Activated CD4-positive, alpha-beta T cell treated with anti-CD3 and anti-CD28 coated beads, Interleukin-2, Interleukin-4, amounts not matched to agents 100 ng/mL and 50 ng/mL, durations not matched to agents 16 hours and 8 hours (primary cell): ENCODE data around the gene NFIA.

ENCODE experiments used
- DNase-seq: peaks from one replicate; pipeline ENCODE4 v3.0.0-alpha.2; 2020; ENCODE audit warnings: low spot score

The NFIA gene

DNA sequence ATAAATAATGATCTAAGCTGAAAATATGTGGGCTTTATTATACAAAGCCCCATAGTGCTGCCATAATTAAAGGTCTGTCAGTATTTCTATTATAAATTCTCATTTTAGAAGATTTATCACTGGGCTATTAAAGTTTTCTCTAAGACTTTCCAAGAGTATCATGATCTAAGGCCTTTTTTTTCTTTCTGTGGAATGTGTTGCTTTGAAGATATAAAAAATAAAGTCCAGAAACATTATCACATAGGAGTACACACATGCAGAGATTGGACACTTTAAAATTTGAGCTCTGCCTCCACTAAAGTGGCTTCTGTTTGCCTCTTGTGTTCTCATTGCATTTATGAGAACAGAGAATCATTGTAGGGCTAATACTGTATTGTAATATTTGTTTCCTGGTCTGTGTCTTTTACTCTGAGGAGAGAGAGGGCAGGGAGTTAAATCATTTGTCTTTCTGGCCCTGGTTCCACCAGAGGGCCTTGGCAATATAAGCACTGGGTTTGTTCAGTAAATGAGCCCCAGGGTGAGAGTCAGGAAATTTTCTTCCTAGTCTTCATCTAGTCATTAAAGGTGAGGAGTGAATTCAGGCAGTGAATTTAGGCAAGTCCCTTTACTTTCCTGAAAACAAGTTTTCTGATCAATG, 70.2 kb downstream of the NFIA start:
- DNase-seq: no peak

DNA sequence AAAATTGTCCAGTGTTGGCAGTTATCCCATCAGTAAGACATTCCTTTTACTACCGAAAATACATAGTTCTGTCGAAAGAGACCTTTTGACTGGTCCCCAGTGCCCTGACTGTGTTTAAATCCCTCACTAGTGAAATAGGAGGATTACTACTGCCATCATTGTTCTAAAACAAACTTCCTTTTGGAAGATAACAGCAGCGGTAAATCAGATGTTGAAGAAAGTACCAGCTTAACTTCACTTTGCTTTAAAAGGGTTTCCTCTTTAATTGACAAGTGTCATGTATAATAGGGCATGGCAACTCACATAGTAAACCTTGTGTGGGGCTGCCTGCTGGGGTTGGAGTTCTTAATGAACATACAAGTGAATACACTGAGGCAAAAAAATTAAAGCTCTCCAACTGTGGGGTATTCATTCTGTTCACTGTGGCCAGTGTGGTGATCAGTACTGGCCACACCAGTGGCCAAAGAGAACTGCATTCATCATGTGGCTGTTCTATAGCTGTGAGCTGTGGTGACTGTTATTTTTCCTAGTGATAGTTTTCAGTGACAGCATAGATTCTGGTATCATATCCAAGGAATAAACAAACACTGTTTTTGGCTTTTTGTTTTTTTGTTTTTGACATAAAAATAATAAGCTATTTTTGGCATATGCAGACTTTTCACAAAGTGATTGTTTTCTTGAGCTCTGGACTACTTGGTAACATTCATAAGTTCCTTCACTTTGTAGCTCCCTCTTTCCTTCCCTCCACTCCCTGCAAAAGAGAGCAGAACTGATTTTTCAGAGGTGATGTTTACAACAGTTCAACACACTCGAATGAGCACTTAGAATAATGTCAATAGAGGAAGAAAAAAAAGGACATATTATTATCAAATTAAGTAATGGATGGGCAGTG, 74.5 kb downstream of the NFIA start:
- no peak for DNase-seq

DNA sequence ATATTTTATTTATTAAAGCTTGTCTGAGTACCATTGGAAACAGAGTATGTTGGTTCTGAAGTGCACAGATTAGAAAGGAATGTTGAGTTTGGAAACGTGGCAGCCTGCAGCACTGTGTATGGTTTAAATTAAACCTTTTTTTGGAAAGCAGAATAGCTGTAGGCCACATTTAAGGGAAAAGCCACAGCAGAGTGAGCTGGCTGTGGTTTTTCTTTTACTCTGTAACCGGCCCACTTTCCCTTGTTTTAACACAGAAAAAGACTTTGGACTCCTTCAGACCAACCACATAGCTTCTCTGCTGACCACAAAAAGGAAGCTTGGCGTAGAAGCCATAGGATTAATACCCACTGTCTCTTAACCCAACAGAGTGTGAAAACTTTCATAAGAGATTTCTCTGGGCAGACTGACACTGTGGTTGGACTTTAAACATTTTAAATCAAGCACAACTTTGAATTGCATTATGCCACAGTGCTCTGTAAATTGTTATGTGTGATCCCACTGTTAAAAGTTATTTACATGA, 75.2 kb downstream of the NFIA start:
- DNase-seq: peak; percentile 33

- no peak for DNase-seq
Observed at GRCh38 chr1:61158591-61158990, 76.2 kb downstream of the NFIA start.

GRCh38 chr1:61160526-61160925, 78.2 kb downstream of the NFIA start:
- DNase-seq: peak; percentile 22

- no peak for DNase-seq
Observed at GRCh38 chr1:61162520-61163258, 80.3 kb downstream of the NFIA start.

- DNase-seq: no peak
Observed at GRCh38 chr1:61163355-61163754, 81.0 kb downstream of the NFIA start.

DNA sequence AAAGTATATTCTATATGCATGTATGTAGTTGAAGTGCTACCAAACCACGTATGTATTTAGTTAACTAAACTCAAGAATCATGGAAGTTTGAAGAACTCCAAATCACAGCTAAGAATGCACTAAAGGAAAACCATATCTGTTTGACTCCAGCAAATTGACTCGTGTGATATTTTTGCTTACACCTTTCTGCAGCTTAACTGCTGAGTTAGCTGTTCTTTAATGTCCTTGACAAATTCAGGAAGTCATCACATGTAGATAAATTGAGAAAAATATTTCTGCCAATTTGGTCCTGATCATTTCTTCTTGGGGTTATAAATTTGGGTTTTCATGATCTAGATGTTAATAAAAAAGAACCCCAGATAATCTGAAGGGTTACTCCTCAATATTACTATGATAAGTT, 83.0 kb downstream of the NFIA start:
- DNase-seq: no peak

- no peak for DNase-seq
Observed at GRCh38 chr1:61167309-61167708, 84.9 kb downstream of the NFIA start.

- no peak for DNase-seq
Observed at GRCh38 chr1:61169045-61169444, 86.7 kb downstream of the NFIA start.

- DNase-seq: no peak
Observed at GRCh38 chr1:61169634-61170033, 87.3 kb downstream of the NFIA start.

- DNase-seq: no peak
Observed at GRCh38 chr1:61170328-61171238, 88.2 kb downstream of the NFIA start.

GRCh38 chr1:61171346-61171745, 89.0 kb downstream of the NFIA start:
- no peak for DNase-seq

DNA sequence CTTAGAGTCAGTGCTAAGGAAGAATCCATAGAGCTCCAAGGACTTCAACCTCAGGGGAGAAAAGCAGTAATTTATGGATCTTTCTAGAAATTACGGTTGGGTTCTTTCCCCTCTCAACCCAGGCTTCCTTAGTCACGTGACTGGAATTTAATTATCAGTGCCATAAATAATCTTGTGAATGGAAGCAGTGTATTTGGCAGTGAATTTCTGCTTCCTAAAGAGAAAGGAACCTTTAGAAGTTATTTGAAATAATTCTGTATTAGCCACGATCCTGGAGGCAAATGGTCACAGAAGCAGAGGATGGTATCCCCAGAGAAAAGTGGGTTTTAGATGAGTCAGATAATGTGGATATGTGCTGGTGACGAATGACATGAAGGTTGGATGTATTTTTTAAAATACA, 89.6 kb downstream of the NFIA start:
- DNase-seq: no peak

- DNase-seq: no peak
Observed at GRCh38 chr1:61173118-61173517, 90.8 kb downstream of the NFIA start.

DNA sequence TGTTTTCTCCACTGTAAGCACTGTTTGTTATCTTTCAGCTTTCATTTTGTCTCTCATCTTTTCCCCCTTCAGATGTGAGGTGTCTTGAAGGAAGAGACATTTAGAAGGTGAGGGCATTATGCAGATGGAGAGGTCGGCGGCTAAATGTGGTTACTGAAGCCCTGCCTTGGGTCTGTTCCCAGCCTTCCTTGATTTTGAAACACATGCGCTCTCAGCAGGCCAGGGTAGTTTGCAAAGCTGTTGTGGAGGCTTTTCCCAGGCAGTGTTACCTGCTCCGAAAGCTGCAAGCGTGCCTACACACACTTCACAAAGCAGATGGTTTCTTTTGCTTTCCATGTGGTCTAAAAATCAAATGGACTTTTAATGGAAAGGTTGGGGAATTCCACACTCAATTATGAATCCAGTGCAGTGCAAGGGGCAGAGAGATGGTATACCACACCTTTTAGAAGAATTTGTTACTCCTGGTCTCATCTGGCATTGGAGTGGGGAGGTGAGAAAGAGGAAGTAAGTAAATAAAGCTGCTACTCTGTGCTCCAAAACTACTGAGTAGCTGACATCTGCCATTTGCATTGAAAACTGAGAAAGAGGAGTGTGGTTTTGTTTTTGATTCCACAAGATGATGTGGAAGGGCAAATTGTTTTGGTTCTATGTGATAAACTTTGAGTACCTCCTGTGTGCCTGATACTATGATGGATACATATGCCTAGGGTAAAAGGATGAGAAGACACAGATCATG, 91.9 kb downstream of the NFIA start:
- no peak for DNase-seq

- no peak for DNase-seq
Observed at GRCh38 chr1:61175976-61176375, 93.6 kb downstream of the NFIA start.

GRCh38 chr1:61181067-61182038, 99.0 kb downstream of the NFIA start:
- no peak for DNase-seq

DNA sequence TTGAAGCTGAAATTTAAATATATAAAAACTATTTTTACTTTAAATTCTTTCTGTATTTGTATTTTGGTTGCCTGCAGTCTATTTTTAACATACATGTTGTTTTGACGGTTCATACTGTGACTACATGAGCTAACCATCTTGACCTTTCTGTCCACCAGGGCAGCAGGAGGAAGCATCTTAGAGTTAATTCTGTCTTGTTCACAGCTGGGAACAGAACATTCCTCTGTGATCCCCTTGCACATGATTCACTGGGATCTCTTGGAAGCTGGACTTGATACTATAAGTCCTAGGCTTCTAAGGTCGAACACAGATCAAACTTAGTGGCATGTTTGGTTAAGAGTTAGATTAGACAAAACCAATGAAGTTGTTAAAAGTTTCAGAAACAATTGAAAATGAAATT, 99.7 kb downstream of the NFIA start:
- no peak for DNase-seq

DNA sequence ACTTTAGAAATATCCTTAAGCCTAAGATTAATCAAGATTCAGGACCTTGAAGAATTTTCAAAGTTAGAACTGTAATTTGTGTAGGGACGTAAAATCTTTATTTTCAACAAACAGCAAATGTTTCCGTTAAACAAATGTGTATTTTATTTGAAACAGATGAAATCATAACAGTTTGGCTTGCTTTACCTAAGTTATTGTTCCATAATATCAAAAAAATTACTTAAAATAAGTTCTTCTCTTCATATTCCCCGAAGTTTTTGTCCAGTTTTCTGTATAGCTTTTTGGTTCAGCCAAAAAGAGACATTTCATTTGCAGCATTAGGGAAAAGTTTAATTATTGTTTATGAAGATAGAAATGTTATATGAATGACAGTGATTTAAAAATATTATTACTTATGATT, 100.1 kb downstream of the NFIA start:
- DNase-seq: no peak
